HUES48 (cell line): ENCODE measurements around the gene ATP6V1F.

Source experiments
- H3K27ac ChIP-seq: one replicate; pipeline ENCODE4 v1.7.0; 2013; ENCODE audit warnings: low read depth, low read length, inconsistent platforms
- H3K27me3 ChIP-seq: 2 replicates; pipeline ENCODE4 v1.6.1; 2013; ENCODE audit warnings: mild to moderate bottlenecking, low read length; ENCODE audit not compliant: control insufficient read depth, insufficient read depth
- H3K36me3 ChIP-seq: 2 replicates; pipeline ENCODE4 v1.6.1; 2013; ENCODE audit warnings: low read length; ENCODE audit not compliant: control insufficient read depth, insufficient read depth
- H3K4me1 ChIP-seq: 2 replicates; pipeline ENCODE4 v1.6.1; 2013; ENCODE audit warnings: mild to moderate bottlenecking, low read length; ENCODE audit not compliant: control insufficient read depth, insufficient read depth
- H3K4me3 ChIP-seq: 2 replicates; pipeline ENCODE4 v1.5.1; 2013; ENCODE audit warnings: mild to moderate bottlenecking, low read depth, low read length
- H3K9ac ChIP-seq: 2 replicates; pipeline ENCODE4 v1.6.1; 2013; ENCODE audit warnings: mild to moderate bottlenecking, low read depth, low read length, moderate library complexity
- H3K9me3 ChIP-seq: 2 replicates; pipeline ENCODE4 v1.6.1; 2013; ENCODE audit warnings: low read length; ENCODE audit not compliant: control insufficient read depth, insufficient read depth

ATP6V1F gene

GRCh38 chr7:128888039-128888755 lies 25.5 kb downstream of the ATP6V1F start:
- Histone ChIP-seq H3K9me3 (no peaks in the 10 kb centered on the region), H3K9ac (no peak overlapping the region), H3K4me3 (no peak overlapping the region), H3K36me3 (no peaks in the 10 kb centered on the region), H3K27ac (no peak overlapping the region), H3K4me1 (peaks cover 22% of the 10 kb centered on the region; the same call in 1 of the 2 replicates), H3K27me3 (peaks cover 6% of the 10 kb centered on the region)

- Histone ChIP-seq H3K27me3 (peaks cover 6% of the 10 kb centered on the region), H3K4me3 (no peak overlapping the region), H3K27ac (peak overlapping the region; percentile 11), H3K9ac (no peak overlapping the region), H3K36me3 (no peaks in the 10 kb centered on the region), H3K4me1 (peaks cover 22% of the 10 kb centered on the region; the same call in 1 of the 2 replicates), H3K9me3 (no peaks in the 10 kb centered on the region)
Measured at GRCh38 chr7:128888756-128889095, 26.1 kb downstream of the ATP6V1F start.

GRCh38 chr7:128889121-128889520 lies 26.5 kb downstream of the ATP6V1F start:
- Histone ChIP-seq H3K27ac (peak overlapping the region; percentile 16), H3K27me3 (peaks cover 6% of the 10 kb centered on the region), H3K4me1 (peaks cover 22% of the 10 kb centered on the region; the same call in 1 of the 2 replicates), H3K9me3 (no peaks in the 10 kb centered on the region), H3K9ac (no peak overlapping the region), H3K36me3 (no peaks in the 10 kb centered on the region), H3K4me3 (no peak overlapping the region)

- Histone ChIP-seq H3K9me3 (no peaks in the 10 kb centered on the region), H3K27ac (no peak overlapping the region), H3K27me3 (peaks cover 6% of the 10 kb centered on the region), H3K4me1 (peaks cover 22% of the 10 kb centered on the region; the same call in 1 of the 2 replicates), H3K9ac (no peak overlapping the region), H3K36me3 (no peaks in the 10 kb centered on the region), H3K4me3 (peak overlapping the region; percentile 63)
Measured at GRCh38 chr7:128890306-128891109, 27.9 kb downstream of the ATP6V1F start.

GRCh38 chr7:128891110-128891941 lies 28.7 kb downstream of the ATP6V1F start:
- no peaks in the 10 kb centered on the region for H3K9me3 ChIP-seq
- H3K27ac ChIP-seq, result no peak overlapping the region
- H3K36me3 ChIP-seq, result no peaks in the 10 kb centered on the region
- H3K27me3 ChIP-seq, result peaks cover 6% of the 10 kb centered on the region
- peak overlapping the region; percentile 63 for H3K4me3 ChIP-seq
- no peak overlapping the region for H3K9ac ChIP-seq
- H3K4me1 ChIP-seq, result peaks cover 22% of the 10 kb centered on the region; the same call in 1 of the 2 replicates

GRCh38 chr7:128891942-128892269 lies 29.2 kb downstream of the ATP6V1F start:
- peaks cover 22% of the 10 kb centered on the region; the same call in 1 of the 2 replicates for H3K4me1 ChIP-seq
- no peaks in the 10 kb centered on the region for H3K9me3 ChIP-seq
- H3K27me3 ChIP-seq, result peaks cover 6% of the 10 kb centered on the region
- H3K27ac ChIP-seq, result no peak overlapping the region
- no peaks in the 10 kb centered on the region for H3K36me3 ChIP-seq
- H3K9ac ChIP-seq, result no peak overlapping the region
- no peak overlapping the region for H3K4me3 ChIP-seq

- Histone ChIP-seq H3K27ac (no peak overlapping the region), H3K4me1 (peaks cover 22% of the 10 kb centered on the region; the same call in 1 of the 2 replicates), H3K9ac (no peak overlapping the region), H3K9me3 (no peaks in the 10 kb centered on the region), H3K27me3 (peaks cover 6% of the 10 kb centered on the region), H3K4me3 (no peak overlapping the region), H3K36me3 (no peaks in the 10 kb centered on the region)
Measured at GRCh38 chr7:128892521-128893250, 30.0 kb downstream of the ATP6V1F start.

- Histone ChIP-seq H3K27ac (no peak overlapping the region), H3K4me3 (no peak overlapping the region), H3K9me3 (no peaks in the 10 kb centered on the region), H3K27me3 (peaks cover 6% of the 10 kb centered on the region), H3K9ac (no peak overlapping the region), H3K36me3 (no peaks in the 10 kb centered on the region), H3K4me1 (peaks cover 17% of the 10 kb centered on the region; the same call in 1 of the 2 replicates)
Measured at GRCh38 chr7:128893251-128894100, 30.8 kb downstream of the ATP6V1F start.

- Histone ChIP-seq H3K36me3 (no peaks in the 10 kb centered on the region), H3K4me1 (0 out of 2 replicates have a peak, but pooled peaks cover 13% of the 10 kb centered on the region), H3K9ac (no peak overlapping the region), H3K4me3 (no peak overlapping the region), H3K27me3 (peaks cover 6% of the 10 kb centered on the region), H3K9me3 (no peaks in the 10 kb centered on the region), H3K27ac (no peak overlapping the region)
Measured at GRCh38 chr7:128894101-128894440, 31.4 kb downstream of the ATP6V1F start.

GRCh38 chr7:128895320-128895719 lies 32.7 kb downstream of the ATP6V1F start:
- Histone ChIP-seq H3K27me3 (peaks cover 6% of the 10 kb centered on the region), H3K36me3 (no peaks in the 10 kb centered on the region), H3K27ac (no peak overlapping the region), H3K9me3 (no peaks in the 10 kb centered on the region; the same call in 1 of the 2 replicates), H3K4me1 (0 out of 2 replicates have a peak, but pooled peaks cover 4% of the 10 kb centered on the region), H3K9ac (no peak overlapping the region), H3K4me3 (no peak overlapping the region)
